Endodermal cell (in vitro differentiated cells): ENCODE results near the gene DBT. TPM values are rescaled to one million over a fixed set of nuclear protein-coding genes. Genes with fewer than 3 reads are reported as not detected.

Experiments used
- DNase-seq: peaks from one replicate; pipeline ENCODE4 v3.0.0-alpha.2; 2017
- H3K27ac ChIP-seq: 2 replicates; pipeline ENCODE4 v1.5.1; 2013; ENCODE audit warnings: mild to moderate bottlenecking, low read depth, low read length, moderate library complexity
- H3K27me3 ChIP-seq: 2 replicates; pipeline ENCODE4 v1.6.1; 2013; ENCODE audit warnings: mild to moderate bottlenecking, low read length, moderate library complexity; ENCODE audit not compliant: insufficient read depth, control insufficient read depth, poor library complexity, severe bottlenecking
- H3K36me3 ChIP-seq: 2 replicates; pipeline ENCODE4 v1.7.0; 2013; ENCODE audit warnings: mild to moderate bottlenecking, low read length, moderate library complexity; ENCODE audit not compliant: control insufficient read depth, insufficient read depth
- H3K4me1 ChIP-seq: one replicate; pipeline ENCODE4 v1.7.0; 2013; ENCODE audit warnings: low read length; ENCODE audit not compliant: control insufficient read depth, insufficient read depth
- H3K4me3 ChIP-seq: 2 replicates; pipeline ENCODE4 v1.5.1; 2013; ENCODE audit warnings: mild to moderate bottlenecking, low read length, moderate library complexity
- H3K9ac ChIP-seq: 2 replicates; pipeline ENCODE4 v1.6.1; 2013; ENCODE audit warnings: mild to moderate bottlenecking, low read length, moderate library complexity; ENCODE audit not compliant: poor library complexity, severe bottlenecking; ENCODE audit errors: extremely low read depth
- H3K9me3 ChIP-seq: 2 replicates; pipeline ENCODE4 v1.6.1; 2013; ENCODE audit warnings: mild to moderate bottlenecking, low read length, moderate library complexity; ENCODE audit not compliant: control insufficient read depth
- H3K27ac Mint-ChIP-seq: 2 replicates; pipeline ENCODE4 v1.8.0; 2020; ENCODE audit warnings: mixed read lengths
- H3K27me3 Mint-ChIP-seq: 2 replicates; pipeline ENCODE4 v1.8.0; 2021; ENCODE audit warnings: mild to moderate bottlenecking, mixed read lengths; ENCODE audit not compliant: insufficient read depth
- H3K36me3 Mint-ChIP-seq: 2 replicates; pipeline ENCODE4 v1.8.0; 2020; ENCODE audit warnings: low read depth, mixed read lengths
- H3K4me1 Mint-ChIP-seq: 2 replicates; pipeline ENCODE4 v1.8.0; 2020; ENCODE audit warnings: mixed read lengths
- H3K4me3 Mint-ChIP-seq: 2 replicates; pipeline ENCODE4 v1.8.0; 2020; ENCODE audit warnings: mild to moderate bottlenecking, moderate library complexity, mixed read lengths
- H3K9me3 Mint-ChIP-seq: 2 replicates; pipeline ENCODE4 v1.8.0; 2020; ENCODE audit warnings: mild to moderate bottlenecking, mixed read lengths
- WGBS, 2 experiments: methylation state at CpG; one replicate each; pipeline versions ENCODE4 v1.1.5 to v1.1.7; 2013; ENCODE audit warnings: missing lambda C conversion rate in 2 of 2, mixed read lengths in 1 of 2; ENCODE audit not compliant: insufficient coverage in 1 of 2, insufficient read length in 1 of 2; 5-methylcytosine and 5-hydroxymethylcytosine counted together
- total RNA-seq, 2 donors: library from RNA; stranded (reverse); fragmentation: NEBNext Ultra II Directional in 1 of 2; extraction: Animal tissue kit (Norgen Biotek cat#: 25700) in 1 of 2; gene quantifications; 2 replicates in 1 of 2; 3 replicates in 1 of 2; pipeline ENCODE4 v1.2.1, GENCODE V29; 2021
- TF ChIP-seq, protein P1 (sequence below): fragments of 200-600 bp; sonication (generic); conservative IDR thresholded peaks from 2 replicates; pipeline ENCODE4 v1.5.0; 2021; ENCODE audit warnings: antibody characterized with exemption, mild to moderate bottlenecking

DBT gene
- total RNA-seq, 2 donors from 2014 or later, result 23.0 to 24.6 TPM

DNA sequence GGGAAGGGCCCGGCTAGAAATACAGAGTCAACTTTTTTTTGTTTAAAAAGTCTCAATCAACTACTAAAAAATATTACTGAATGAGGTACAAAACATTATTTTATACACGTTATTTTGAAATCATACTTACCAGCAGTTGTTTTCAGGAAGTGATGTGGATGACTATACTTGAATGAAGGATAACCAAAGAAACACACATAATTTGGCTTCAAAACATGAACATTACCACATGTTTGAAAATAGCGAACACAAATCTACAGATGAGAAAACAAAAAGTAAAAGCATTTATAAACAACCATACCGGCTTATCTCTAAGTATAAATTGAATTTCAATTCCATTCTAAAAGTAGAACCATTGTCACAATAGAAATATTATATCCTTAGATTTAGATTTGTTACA is 9.0 kb downstream of the DBT start:
- no peak overlapping the region for H3K9ac ChIP-seq

DNA sequence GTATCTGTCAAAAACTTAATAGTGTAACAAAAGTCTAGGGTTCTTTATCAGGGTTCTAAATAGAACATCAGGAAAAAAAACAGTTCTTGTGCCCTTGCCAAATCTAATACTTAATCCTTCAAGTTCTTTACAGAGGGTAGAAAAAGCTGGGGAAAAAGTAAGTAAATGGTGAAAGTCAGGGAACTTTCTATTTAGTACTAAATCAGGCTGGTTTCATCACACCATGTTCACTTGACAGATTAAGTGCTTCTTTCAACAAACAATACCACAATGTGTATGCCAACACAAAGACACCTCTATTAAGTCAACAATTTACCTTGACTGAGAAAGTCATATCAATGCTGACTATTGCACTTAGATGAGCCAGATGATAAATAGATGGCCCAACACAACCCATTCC is 9.7 kb downstream of the DBT start:
- DNase-seq, result no peak
- H3K27me3 Mint-ChIP-seq, result no peaks in the 10 kb centered on the region
- H3K9ac ChIP-seq, result no peak overlapping the region
- H3K36me3 ChIP-seq, result peaks cover 14% of the 10 kb centered on the region
- no peak overlapping the region for H3K27ac ChIP-seq
- no peak overlapping the region for H3K4me3 Mint-ChIP-seq
- TF ChIP-seq, protein P1, sequence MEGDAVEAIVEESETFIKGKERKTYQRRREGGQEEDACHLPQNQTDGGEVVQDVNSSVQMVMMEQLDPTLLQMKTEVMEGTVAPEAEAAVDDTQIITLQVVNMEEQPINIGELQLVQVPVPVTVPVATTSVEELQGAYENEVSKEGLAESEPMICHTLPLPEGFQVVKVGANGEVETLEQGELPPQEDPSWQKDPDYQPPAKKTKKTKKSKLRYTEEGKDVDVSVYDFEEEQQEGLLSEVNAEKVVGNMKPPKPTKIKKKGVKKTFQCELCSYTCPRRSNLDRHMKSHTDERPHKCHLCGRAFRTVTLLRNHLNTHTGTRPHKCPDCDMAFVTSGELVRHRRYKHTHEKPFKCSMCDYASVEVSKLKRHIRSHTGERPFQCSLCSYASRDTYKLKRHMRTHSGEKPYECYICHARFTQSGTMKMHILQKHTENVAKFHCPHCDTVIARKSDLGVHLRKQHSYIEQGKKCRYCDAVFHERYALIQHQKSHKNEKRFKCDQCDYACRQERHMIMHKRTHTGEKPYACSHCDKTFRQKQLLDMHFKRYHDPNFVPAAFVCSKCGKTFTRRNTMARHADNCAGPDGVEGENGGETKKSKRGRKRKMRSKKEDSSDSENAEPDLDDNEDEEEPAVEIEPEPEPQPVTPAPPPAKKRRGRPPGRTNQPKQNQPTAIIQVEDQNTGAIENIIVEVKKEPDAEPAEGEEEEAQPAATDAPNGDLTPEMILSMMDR, result no peak
- peaks cover 4% of the 10 kb centered on the region for H3K4me1 Mint-ChIP-seq
- H3K36me3 Mint-ChIP-seq, result peaks cover 42% of the 10 kb centered on the region
- no peak overlapping the region for H3K4me3 ChIP-seq
- no peaks in the 10 kb centered on the region for H3K27me3 ChIP-seq
- no peaks in the 10 kb centered on the region for H3K4me1 ChIP-seq
- no peak overlapping the region for H3K27ac Mint-ChIP-seq
- no peaks in the 10 kb centered on the region for H3K9me3 ChIP-seq
- H3K9me3 Mint-ChIP-seq, result no peaks in the 10 kb centered on the region

More for the DNA sequence above, 9.0 kb downstream of the DBT start:
- DNase-seq, result no peak
- Mint-ChIP-seq H3K36me3 (peaks cover 42% of the 10 kb centered on the region), H3K9me3 (no peaks in the 10 kb centered on the region), H3K27ac (peak overlapping the region; percentile 9), H3K4me3 (no peak overlapping the region), H3K4me1 (peaks cover 4% of the 10 kb centered on the region), H3K27me3 (no peaks in the 10 kb centered on the region)
- Histone ChIP-seq H3K4me1 (no peaks in the 10 kb centered on the region), H3K27ac (no peak overlapping the region), H3K27me3 (no peaks in the 10 kb centered on the region), H3K36me3 (peaks cover 13% of the 10 kb centered on the region), H3K9me3 (no peaks in the 10 kb centered on the region), H3K4me3 (no peak overlapping the region)
- TF ChIP-seq, protein P1, result no peak
- WGBS, 2 experiments, result 90% methylated on average over 4 of the region's 4 CpGs; no CpG with 5 or more reads in 1 of the 2 experiments

GRCh38 chr1:100237091-100237490 is 12.5 kb downstream of the DBT start:
- peaks cover 4% of the 10 kb centered on the region for H3K4me1 Mint-ChIP-seq
- no peak overlapping the region for H3K27ac Mint-ChIP-seq
- H3K9me3 Mint-ChIP-seq, result no peaks in the 10 kb centered on the region
- no peak overlapping the region for H3K4me3 Mint-ChIP-seq
- H3K27me3 Mint-ChIP-seq, result no peaks in the 10 kb centered on the region
- no peak for DNase-seq
- TF ChIP-seq, protein P1, result no peak
- Histone ChIP-seq H3K9ac (no peak overlapping the region), H3K4me3 (no peak overlapping the region), H3K27me3 (no peaks in the 10 kb centered on the region), H3K36me3 (peaks cover 43% of the 10 kb centered on the region), H3K27ac (no peak overlapping the region), H3K4me1 (no peaks in the 10 kb centered on the region), H3K9me3 (no peaks in the 10 kb centered on the region)
- peaks cover 63% of the 10 kb centered on the region for H3K36me3 Mint-ChIP-seq
- 98 to 100% methylated on average over 2 to 3 of the region's 3 CpGs for WGBS, 2 experiments
